Lower leg skin (tissue), 4 donors: ENCODE results near the gene OXCT1. TPM values are rescaled to one million over a fixed set of nuclear protein-coding genes. Genes with fewer than 3 reads are reported as not detected.

ENCODE experiments used
- DNase-seq, 2 donors: peaks; one replicate each; pipeline ENCODE4 v3.0.0-alpha.2; 2019; ENCODE audit warnings: low spot score in 2 of 2
- H3K4me3 ChIP-seq: fragments of 200-600 bp; sonication (generic); 2 replicates; pipeline ENCODE4 v1.5.1; 2017; ENCODE audit warnings: mild to moderate bottlenecking, low read depth; ENCODE audit not compliant: poor library complexity, severe bottlenecking
- POLR2A ChIP-seq, 2 donors: fragments of 450-650 bp; IDR thresholded peaks; one replicate each; pipeline ENCODE4 v1.6.1; 2016 to 2017; ENCODE audit warnings: antibody characterized with exemption in 2 of 2, mild to moderate bottlenecking in 1 of 2, moderate library complexity in 1 of 2
- WGBS, 2 donors: methylation state at CpG; one replicate each; pipeline ENCODE4 v1.1.5; 2018; 5-methylcytosine and 5-hydroxymethylcytosine counted together
- intact Hi-C: fragments of 100-400 bp; cut with DNase I; formaldehyde crosslinking; loops from one replicate; pipeline ENCODE4 v1.15.0; 2023; ENCODE audit warnings: low total_unique reads
- total RNA-seq, 4 donors: library from RNA; depleted of rRNA; stranded (reverse); fragments of >200 nt; gene quantifications; one replicate each; pipeline ENCODE4 v1.1.0, GENCODE V29; 2016
- TF ChIP-seq, protein P1 (sequence below), 3 donors: fragments of 450-650 bp; IDR thresholded peaks; one replicate each; pipeline ENCODE4 v1.5.1; 2016; ENCODE audit warnings: antibody characterized with exemption in 3 of 3, mild to moderate bottlenecking in 3 of 3, moderate library complexity in 2 of 3

OXCT1 gene
- total RNA-seq, 4 donors from 2014 or later, result 19.0 to 28.8 (median 20.9) TPM

DNA sequence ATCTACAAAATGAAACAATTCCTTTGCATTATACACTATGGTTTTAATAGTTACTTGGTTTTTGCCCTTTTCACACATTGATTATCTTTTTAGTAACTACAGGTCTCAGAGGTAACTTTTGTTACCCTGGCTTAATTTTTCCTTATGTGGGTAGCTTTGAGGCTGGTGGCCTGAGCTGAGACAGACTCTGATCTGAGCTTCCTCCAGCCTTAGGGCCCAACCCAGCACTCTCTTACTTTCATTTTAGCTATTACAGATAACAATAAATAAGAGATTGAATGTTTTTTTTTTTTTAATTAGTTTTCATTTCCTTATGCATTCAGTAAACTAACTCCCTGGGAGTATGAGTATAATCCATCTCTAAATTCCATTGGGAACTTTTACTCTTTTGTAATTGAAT, 15.1 kb upstream of the OXCT1 start:
- intact Hi-C loops, result no loop called here
- no peak overlapping the region for H3K4me3 ChIP-seq
- DNase-seq, result no peak
- TF ChIP-seq, protein P1, sequence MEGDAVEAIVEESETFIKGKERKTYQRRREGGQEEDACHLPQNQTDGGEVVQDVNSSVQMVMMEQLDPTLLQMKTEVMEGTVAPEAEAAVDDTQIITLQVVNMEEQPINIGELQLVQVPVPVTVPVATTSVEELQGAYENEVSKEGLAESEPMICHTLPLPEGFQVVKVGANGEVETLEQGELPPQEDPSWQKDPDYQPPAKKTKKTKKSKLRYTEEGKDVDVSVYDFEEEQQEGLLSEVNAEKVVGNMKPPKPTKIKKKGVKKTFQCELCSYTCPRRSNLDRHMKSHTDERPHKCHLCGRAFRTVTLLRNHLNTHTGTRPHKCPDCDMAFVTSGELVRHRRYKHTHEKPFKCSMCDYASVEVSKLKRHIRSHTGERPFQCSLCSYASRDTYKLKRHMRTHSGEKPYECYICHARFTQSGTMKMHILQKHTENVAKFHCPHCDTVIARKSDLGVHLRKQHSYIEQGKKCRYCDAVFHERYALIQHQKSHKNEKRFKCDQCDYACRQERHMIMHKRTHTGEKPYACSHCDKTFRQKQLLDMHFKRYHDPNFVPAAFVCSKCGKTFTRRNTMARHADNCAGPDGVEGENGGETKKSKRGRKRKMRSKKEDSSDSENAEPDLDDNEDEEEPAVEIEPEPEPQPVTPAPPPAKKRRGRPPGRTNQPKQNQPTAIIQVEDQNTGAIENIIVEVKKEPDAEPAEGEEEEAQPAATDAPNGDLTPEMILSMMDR (IDR thresholded peaks at IDR 0.05), result no peak
- TF ChIP-seq POLR2A (IDR thresholded peaks at IDR 0.05), result no peak

DNA sequence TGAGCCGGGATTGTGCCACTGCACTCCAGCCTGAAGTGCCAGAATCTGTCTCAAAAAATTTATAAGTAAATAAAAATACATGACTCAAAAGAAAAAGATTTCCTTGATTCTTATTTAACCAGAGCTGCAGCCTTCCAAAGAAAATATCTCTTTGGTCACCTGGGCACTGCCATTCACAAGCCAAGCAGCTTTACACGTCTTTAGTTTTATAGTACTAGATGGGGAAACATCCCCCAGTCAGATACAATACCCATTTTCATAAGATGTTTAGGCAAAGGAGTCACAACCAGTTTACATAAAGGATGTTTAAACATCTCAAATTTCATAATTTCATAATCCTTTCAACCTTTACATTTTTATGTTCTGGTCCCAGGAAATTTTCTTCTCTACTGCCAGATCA, 13.7 kb upstream of the OXCT1 start:
- no peak overlapping the region for H3K4me3 ChIP-seq
- no peak for TF ChIP-seq POLR2A (IDR thresholded peaks at IDR 0.05)
- TF ChIP-seq, protein P1 (IDR thresholded peaks at IDR 0.05), result no peak
- no peak for DNase-seq
- intact Hi-C loops, result no loop called here
- WGBS, 2 donors, result 84 to 95% methylated on average over 2 of the region's 2 CpGs

DNA sequence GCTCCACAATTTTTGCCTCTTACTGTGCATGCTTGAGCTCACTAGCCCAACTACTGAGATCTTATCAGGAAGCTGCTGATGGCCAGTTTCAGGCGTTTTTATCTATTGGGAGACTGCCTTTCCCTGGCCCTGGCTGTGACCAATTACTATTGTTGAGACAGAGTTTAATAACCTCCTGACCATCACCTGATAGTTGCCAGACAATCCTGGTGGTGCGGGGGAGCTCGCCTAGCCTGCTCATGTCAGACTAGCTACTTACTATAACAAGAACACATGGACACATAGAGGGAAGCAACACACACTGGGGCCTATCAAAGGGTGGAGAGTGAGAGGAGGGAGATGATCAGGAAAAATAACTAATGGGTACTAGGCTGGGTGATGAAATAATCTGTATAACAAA, 13.0 kb upstream of the OXCT1 start:
- no peak for DNase-seq
- TF ChIP-seq, protein P1 (IDR thresholded peaks at IDR 0.05), result no peak
- no peak for TF ChIP-seq POLR2A (IDR thresholded peaks at IDR 0.05)

GRCh38 chr5:41882765-41883164, 12.5 kb upstream of the OXCT1 start:
- no peak for DNase-seq
- intact Hi-C loops, result no loop called here
- H3K4me3 ChIP-seq, result no peak overlapping the region
- TF ChIP-seq POLR2A (IDR thresholded peaks at IDR 0.05), result no peak
- TF ChIP-seq, protein P1 (IDR thresholded peaks at IDR 0.05), result no peak
- 69 to 76% methylated on average over 5 of the region's 5 CpGs for WGBS, 2 donors

More for the DNA sequence above, 13.0 kb upstream of the OXCT1 start:
- 82 to 87% methylated on average over 3 of the region's 3 CpGs for WGBS, 2 donors
- no peak overlapping the region for H3K4me3 ChIP-seq
- intact Hi-C loops, result no loop called here

DNA sequence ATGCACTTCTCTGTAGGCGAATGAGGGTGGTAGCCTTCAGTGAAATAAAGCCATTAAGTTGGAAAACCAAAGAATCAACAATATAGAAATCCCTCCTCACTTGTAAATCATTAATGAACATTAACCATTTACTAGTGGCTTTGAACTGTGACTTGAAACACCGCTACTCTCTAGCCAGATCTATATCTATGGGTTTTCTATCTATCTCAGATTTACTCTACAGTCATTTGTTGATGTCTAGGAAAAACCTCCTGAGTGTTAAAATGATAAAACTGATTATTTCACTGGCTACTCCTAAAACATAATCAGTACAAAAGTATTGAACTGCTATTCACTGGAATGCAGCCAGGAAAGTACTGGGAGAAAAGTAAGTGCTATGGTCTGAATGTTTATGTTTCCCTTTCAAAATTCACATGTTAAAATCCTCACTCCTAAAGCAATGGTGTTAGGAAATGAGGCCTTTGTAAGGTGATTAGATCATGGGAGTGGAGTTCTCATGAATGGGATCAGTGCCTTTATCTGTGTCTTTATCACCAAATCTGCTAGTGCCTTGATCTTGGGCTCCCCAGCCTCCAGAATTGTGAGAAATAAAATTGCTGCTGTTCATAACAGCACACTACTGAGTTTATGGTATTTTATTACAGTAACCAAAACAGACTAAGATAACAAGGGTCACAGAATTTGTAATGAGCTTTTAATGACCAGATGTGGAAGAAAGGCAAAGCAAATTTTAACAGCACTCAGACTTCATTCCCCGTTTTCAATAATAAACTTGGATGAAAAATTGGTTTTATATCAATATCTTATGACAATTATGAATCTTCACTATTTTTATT, 8.6 kb upstream of the OXCT1 start:
- no peak overlapping the region for H3K4me3 ChIP-seq
- DNase-seq, result no peak
- intact Hi-C loops, result no loop called here
- 79 to 83% methylated on average over 3 of the region's 3 CpGs for WGBS, 2 donors
- no peak for TF ChIP-seq POLR2A (IDR thresholded peaks at IDR 0.05)
- TF ChIP-seq, protein P1 (IDR thresholded peaks at IDR 0.05), result no peak

- DNase-seq, result no peak
- intact Hi-C loops, result no loop called here
- TF ChIP-seq, protein P1 (IDR thresholded peaks at IDR 0.05), result no peak
- TF ChIP-seq POLR2A (IDR thresholded peaks at IDR 0.05), result no peak
- H3K4me3 ChIP-seq, result no peak overlapping the region
- 76 to 78% methylated on average over 2 of the region's 2 CpGs for WGBS, 2 donors
Observed at GRCh38 chr5:41878173-41878572, 7.9 kb upstream of the OXCT1 start.
